PFSK-1 (cell line): ENCODE results near the gene DAB1.

Experiments used
- POLR2AphosphoS5 ChIP-seq: IDR thresholded peaks from 2 replicates; pipeline ENCODE4 v1.6.1; 2012; ENCODE audit warnings: low read depth, mild to moderate bottlenecking, control low read depth, low read length, moderate library complexity
- TF ChIP-seq, protein P1 (sequence below), 2 experiments: IDR thresholded peaks; 2 replicates each; pipeline versions ENCODE4 v1.6.1 to v1.8.0; 2011 to 2012; ENCODE audit warnings: low read depth in 2 of 2, low read length in 2 of 2, control low read depth in 1 of 2, inconsistent platforms in 1 of 2, mild to moderate bottlenecking in 1 of 2, moderate library complexity in 1 of 2; ENCODE audit not compliant: insufficient read depth in 1 of 2

DNA sequence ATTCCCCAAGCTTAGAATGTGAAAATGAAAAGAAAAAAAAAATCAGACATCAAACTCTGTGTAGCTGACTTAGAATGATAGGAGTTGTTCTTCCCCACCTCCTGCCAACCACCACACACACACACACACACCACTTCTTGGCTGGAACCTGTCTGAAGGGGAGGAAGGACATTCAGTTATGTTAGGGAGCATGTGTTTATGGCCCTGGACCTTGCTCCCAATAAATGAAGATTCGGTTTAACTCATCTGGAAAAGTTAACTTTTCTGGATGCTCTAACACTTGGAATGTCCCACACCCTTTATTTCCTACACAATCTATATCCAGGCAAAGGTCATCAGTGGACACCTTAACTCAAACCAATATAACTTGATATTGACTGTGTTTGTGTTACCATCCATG is 112.4 kb downstream of the DAB1 start:
- TF ChIP-seq, protein P1, sequence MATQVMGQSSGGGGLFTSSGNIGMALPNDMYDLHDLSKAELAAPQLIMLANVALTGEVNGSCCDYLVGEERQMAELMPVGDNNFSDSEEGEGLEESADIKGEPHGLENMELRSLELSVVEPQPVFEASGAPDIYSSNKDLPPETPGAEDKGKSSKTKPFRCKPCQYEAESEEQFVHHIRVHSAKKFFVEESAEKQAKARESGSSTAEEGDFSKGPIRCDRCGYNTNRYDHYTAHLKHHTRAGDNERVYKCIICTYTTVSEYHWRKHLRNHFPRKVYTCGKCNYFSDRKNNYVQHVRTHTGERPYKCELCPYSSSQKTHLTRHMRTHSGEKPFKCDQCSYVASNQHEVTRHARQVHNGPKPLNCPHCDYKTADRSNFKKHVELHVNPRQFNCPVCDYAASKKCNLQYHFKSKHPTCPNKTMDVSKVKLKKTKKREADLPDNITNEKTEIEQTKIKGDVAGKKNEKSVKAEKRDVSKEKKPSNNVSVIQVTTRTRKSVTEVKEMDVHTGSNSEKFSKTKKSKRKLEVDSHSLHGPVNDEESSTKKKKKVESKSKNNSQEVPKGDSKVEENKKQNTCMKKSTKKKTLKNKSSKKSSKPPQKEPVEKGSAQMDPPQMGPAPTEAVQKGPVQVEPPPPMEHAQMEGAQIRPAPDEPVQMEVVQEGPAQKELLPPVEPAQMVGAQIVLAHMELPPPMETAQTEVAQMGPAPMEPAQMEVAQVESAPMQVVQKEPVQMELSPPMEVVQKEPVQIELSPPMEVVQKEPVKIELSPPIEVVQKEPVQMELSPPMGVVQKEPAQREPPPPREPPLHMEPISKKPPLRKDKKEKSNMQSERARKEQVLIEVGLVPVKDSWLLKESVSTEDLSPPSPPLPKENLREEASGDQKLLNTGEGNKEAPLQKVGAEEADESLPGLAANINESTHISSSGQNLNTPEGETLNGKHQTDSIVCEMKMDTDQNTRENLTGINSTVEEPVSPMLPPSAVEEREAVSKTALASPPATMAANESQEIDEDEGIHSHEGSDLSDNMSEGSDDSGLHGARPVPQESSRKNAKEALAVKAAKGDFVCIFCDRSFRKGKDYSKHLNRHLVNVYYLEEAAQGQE (IDR thresholded peaks at IDR 0.05; ENCODE audit: insufficient read depth in 1 of 2, low read depth in 2 of 2, low read length in 2 of 2), result no peak
- TF ChIP-seq POLR2AphosphoS5, result no peak
